K562 (cell line): ENCODE measurements around the gene ACADVL. TPM values are rescaled to one million over a fixed set of nuclear protein-coding genes. Genes with fewer than 3 reads are reported as not detected.

Experiments used
- ATAC-seq: fragments of 200-7000 bp; cut with Tn5 transposase; 3 replicates; pipeline ENCODE4 v1.9.1; 2020; ENCODE audit warnings: moderate library complexity
- BruUV-seq: library from RNA; stranded (reverse); fragments of 400-500 nt; replicated peaks from 2 replicates; lab custom pipeline; 2021; lab: Mats Ljungman, UMichigan
- CTCF ChIA-PET: fragments of 300-600 bp; formaldehyde crosslinking; extraction: SDS; loops from one replicate; lab custom pipeline; 2021; ENCODE audit warnings: low intra/inter-chr PET ratio; lab: Yijun Ruan, JAX
- POLR2A ChIA-PET: fragments of 300-600, 350-650 bp; sonication (Branson Sonifier 250); formaldehyde crosslinking; extraction: SDS; loops from one replicate; lab custom pipeline; 2021; ENCODE audit warnings: antibody characterized with exemption, inconsistent platforms; lab: Yijun Ruan, JAX
- DNase-seq, 4 experiments: peaks; one replicate each; pipeline versions ENCODE4 v3.0.0 to v3.0.0-alpha.2; 2011 to 2018; ENCODE audit warnings: low spot score in 3 of 4, mixed read lengths in 3 of 4; ENCODE audit errors: extremely low read depth in 1 of 4
- FAIRE-seq: peaks from 2 replicates; lab custom pipeline; 2011; peaks lifted over from hg19 to GRCh38; lab: Jason Lieb, UNC
- H2AFZ ChIP-seq: 2 replicates; pipeline ENCODE4 v1.6.0; 2011; ENCODE audit warnings: low read depth, low read length, control low read depth, inconsistent platforms
- H3K27ac ChIP-seq: fragments of 200-600 bp; 3 replicates; pipeline ENCODE4 v1.8.0; 2011; ENCODE audit warnings: low read depth, mild to moderate bottlenecking, control low read depth, inconsistent platforms, low read length, moderate library complexity, mixed read lengths; ENCODE audit errors: extremely low read depth
- H3K27me3 ChIP-seq, 2 experiments: fragments of 300-600 bp in 1 of 2; 2 replicates in 1 of 2; 3 replicates in 1 of 2; pipeline versions ENCODE4 v1.6.0 to v1.8.0; 2011; ENCODE audit warnings: inconsistent platforms in 2 of 2, low read length in 2 of 2, mild to moderate bottlenecking in 1 of 2, mixed read lengths in 1 of 2, moderate library complexity in 1 of 2; ENCODE audit not compliant: control insufficient read depth in 2 of 2, insufficient read depth in 2 of 2
- H3K36me3 ChIP-seq: fragments of 300-600 bp; 3 replicates; pipeline ENCODE4 v1.8.0; 2011; ENCODE audit warnings: mild to moderate bottlenecking, low read length, inconsistent platforms; ENCODE audit not compliant: control insufficient read depth, insufficient read depth
- H3K4me1 ChIP-seq, 2 experiments: fragments of 200-600 bp in 1 of 2; replicated peaks in 1 of 2; 2 replicates in 1 of 2; 3 replicates in 1 of 2; pipeline versions ENCODE4 v1.5.1 to v1.8.0; 2011; ENCODE audit warnings: inconsistent platforms in 2 of 2, low read length in 2 of 2, mild to moderate bottlenecking in 1 of 2, mixed read lengths in 1 of 2, moderate library complexity in 1 of 2; ENCODE audit not compliant: control insufficient read depth in 2 of 2, insufficient read depth in 2 of 2
- H3K4me2 ChIP-seq: 2 replicates; pipeline ENCODE4 v1.6.1; 2011; ENCODE audit warnings: low read length, control low read depth, inconsistent platforms, mixed read lengths; ENCODE audit not compliant: insufficient read depth
- H3K4me3 ChIP-seq: fragments of 200-600 bp; sonication (generic), shearing (Covaris generic); 2 replicates; pipeline ENCODE4 v1.5.1; 2016; ENCODE audit warnings: control low read depth, inconsistent platforms
- H3K79me2 ChIP-seq: fragments of 200-600 bp; 3 replicates; pipeline ENCODE4 v1.8.0; 2011; ENCODE audit warnings: low read length, inconsistent platforms; ENCODE audit not compliant: control insufficient read depth, insufficient read depth
- H3K9ac ChIP-seq, 2 experiments: 2 replicates each; pipeline versions ENCODE4 v1.6.0 to v1.6.1; 2011; ENCODE audit warnings: low read depth in 2 of 2, low read length in 2 of 2, control low read depth in 1 of 2, inconsistent platforms in 1 of 2, mild to moderate bottlenecking in 1 of 2, mixed read lengths in 1 of 2; ENCODE audit not compliant: insufficient read depth in 1 of 2
- H3K9me1 ChIP-seq: one replicate; pipeline ENCODE4 v1.6.0; 2011; ENCODE audit warnings: inconsistent platforms, mild to moderate bottlenecking, low read length, moderate library complexity; ENCODE audit not compliant: control insufficient read depth, insufficient read depth
- H3K9me3 ChIP-seq: replicated peaks from 2 replicates; pipeline ENCODE4 v1.5.1; 2011; ENCODE audit warnings: low read depth, low read length, inconsistent platforms; ENCODE audit not compliant: control insufficient read depth, insufficient read depth
- H4K20me1 ChIP-seq: replicated peaks from 2 replicates; pipeline ENCODE4 v1.6.1; 2011; ENCODE audit warnings: low read length, inconsistent platforms, mixed read lengths; ENCODE audit not compliant: control insufficient read depth, insufficient read depth
- EHMT2 ChIP-seq: fragments of 450-650 bp; IDR thresholded peaks from 2 replicates; pipeline ENCODE4 v1.6.1; 2018; ENCODE audit warnings: antibody characterized with exemption
- KLF16 ChIP-seq: IDR thresholded peaks from 2 replicates; pipeline ENCODE4 v1.6.1; 2016; ENCODE audit warnings: antibody characterized with exemption
- NEUROD1 ChIP-seq: fragments of 150-350 bp; IDR thresholded peaks from 2 replicates; pipeline ENCODE4 v1.6.1; 2014; ENCODE audit warnings: borderline replicate concordance, low read length, low read depth; ENCODE audit not compliant: partially characterized antibody
- NR4A1 ChIP-seq, 2 experiments: fragments of 250-450 bp in 1 of 2; fragments of 450-650 bp in 1 of 2; sonication (Bioruptor Pico) in 1 of 2; IDR thresholded peaks; 2 replicates each; pipeline versions ENCODE4 v1.4.0 to v1.6.1; 2016 to 2020; ENCODE audit warnings: mild to moderate bottlenecking in 2 of 2, missing compliant biosample characterization in 1 of 2, missing genetic modification characterization in 1 of 2, moderate library complexity in 1 of 2
- TEAD1 ChIP-seq, 2 experiments: fragments of 450-650 bp in 1 of 2; sonication (generic) in 1 of 2; formaldehyde crosslinking; IDR thresholded peaks; 2 replicates each; pipeline versions ENCODE4 v1.4.0 to v1.8.0; 2020 to 2022; ENCODE audit warnings: mild to moderate bottlenecking in 2 of 2, missing genetic modification reagents in 1 of 2
- ZNF561 ChIP-seq: fragments of 450-650 bp; formaldehyde crosslinking; conservative IDR thresholded peaks from 2 replicates; pipeline ENCODE4 v1.4.0; 2020; ENCODE audit warnings: mild to moderate bottlenecking, moderate library complexity
- WGBS: fragments of 100-300 bp; shearing (Covaris generic); methylation state at CpG from one replicate; pipeline ENCODE4 v1.1.6; 2016; ENCODE audit warnings: low coverage, mixed read lengths; ENCODE audit not compliant: insufficient coverage; ENCODE audit errors: missing lambda C conversion rate; 5-methylcytosine and 5-hydroxymethylcytosine counted together
- in situ Hi-C: fragments of 300-500 bp; cut with MboI; formaldehyde crosslinking; loops from 4 replicates; pipeline ENCODE4 v1.15.0; 2018; ENCODE audit warnings: inconsistent platforms, mixed read lengths
- intact Hi-C: fragments of 100-400 bp; cut with micrococcal nuclease; formaldehyde crosslinking; loops from 2 replicates; pipeline ENCODE4 v1.14.2; 2022
- polyA plus RNA-seq, 8 experiments: library from polyadenylated mRNA; depleted of rRNA in 4 of 8; stranded (reverse) in 5 of 8; unstranded in 3 of 8; fragments of >200 nt; fragmentation: Nextera tagmentation in 2 of 8; fragmentation: Illumina TruSeq in 1 of 8; extraction: Ambion mirVana in 2 of 8; extraction: Trizol in 1 of 8; gene quantifications; 2 replicates each; pipeline versions ENCODE4 v1.2.1 to v1.2.3, GENCODE V29; 2011 to 2014; ENCODE audit warnings: inconsistent platforms in 1 of 8, missing spikeins in 1 of 8
- total RNA-seq, 7 experiments: library from RNA; depleted of rRNA in 6 of 7; stranded (reverse); fragments of >200 nt in 6 of 7; fragmentation: Illumina TruSeq in 2 of 7; extraction: Trizol in 2 of 7; gene quantifications; 2 replicates each; pipeline versions ENCODE4 v1.2.1 to v1.2.3, GENCODE V29; 2011 to 2021; ENCODE audit warnings: low replicate concordance in 1 of 7
- TF ChIP-seq, protein P1 (sequence below), 2 experiments: fragments of 450-650 bp in 1 of 2; sonication (generic) in 1 of 2; formaldehyde crosslinking in 1 of 2; IDR thresholded peaks in 1 of 2; conservative IDR thresholded peaks in 1 of 2; 2 replicates each; pipeline versions ENCODE4 v1.6.1 to v1.8.1; 2016 to 2023; ENCODE audit warnings: mild to moderate bottlenecking in 2 of 2, moderate library complexity in 2 of 2, inconsistent platforms in 1 of 2, missing genetic modification reagents in 1 of 2

The ACADVL gene
- total and polyA plus RNA-seq, 9 of the 15 experiments (the other 6 are each of a cell fraction or from before 2014, with no cell fraction given): 25.5 to 449 (median 214) TPM

GRCh38 chr17:7211491-7212273, 8.1 kb upstream of the ACADVL start:
- Histone ChIP-seq H3K27me3 (no peaks in the 10 kb centered on the region), H3K4me2 (no peak overlapping the region), H3K9me3 (no peaks in the 10 kb centered on the region), H2AFZ (no peak overlapping the region), H3K4me3 (no peak overlapping the region), H4K20me1 (no peaks in the 10 kb centered on the region; the same call in 1 of the 2 replicates), H3K9me1 (no peaks in the 10 kb centered on the region), H3K79me2 (peaks cover 28% of the 10 kb centered on the region; the same call in 2 of the 3 replicates), H3K4me1 (peaks cover 21 to 40% of the 10 kb centered on the region in 2 experiments; a peak in 4 of 5 replicates), H3K9ac (no peak overlapping the region), H3K36me3 (no peaks in the 10 kb centered on the region), H3K27ac (no peak overlapping the region)
- no TSS peak for BruUV-seq
- ChIA-PET POLR2A (no interaction called here), CTCF (no interaction called here)
- DNase-seq (no peak), ATAC-seq (no peak), FAIRE-seq (no peak)
- WGBS: 89% methylated on average over 17 of the region's 37 CpGs
- TF ChIP-seq TEAD1 (CRISPR knock-in tag; IDR thresholded peaks at IDR 0.05) (no peak), ZNF561 (CRISPR knock-in tag) (no peak), EHMT2 (no peak)
- intact Hi-C loops (no loop called here), in situ Hi-C loops (no loop called here)

GRCh38 chr17:7213895-7214299, 5.8 kb upstream of the ACADVL start:
- no peak for FAIRE-seq
- no peak overlapping the region for H3K9ac ChIP-seq
- peak; percentile 16 for ATAC-seq
- TF ChIP-seq, protein P1, sequence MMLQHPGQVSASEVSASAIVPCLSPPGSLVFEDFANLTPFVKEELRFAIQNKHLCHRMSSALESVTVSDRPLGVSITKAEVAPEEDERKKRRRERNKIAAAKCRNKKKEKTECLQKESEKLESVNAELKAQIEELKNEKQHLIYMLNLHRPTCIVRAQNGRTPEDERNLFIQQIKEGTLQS (IDR thresholded peaks at IDR 0.05): peak; percentile 17; the same call in 1 of the 2 replicates
- TF ChIP-seq, protein P1 (CRISPR knock-in tag; conservative IDR thresholded peaks at IDR 0.05): no peak
- peak; percentile 93 for TF ChIP-seq NEUROD1
- 0 out of 2 replicates have a peak, but pooled peaks have one; percentile 5 for TF ChIP-seq KLF16
- TF ChIP-seq NR4A1 (CRISPR knock-in tag; IDR thresholded peaks at IDR 0.05): no peak
- TF ChIP-seq NR4A1 (tag; IDR thresholded peaks at IDR 0.05): no peak

More at GRCh38 chr17:7213895-7214299, 5.8 kb upstream of the ACADVL start:
- H3K79me2 ChIP-seq: peaks cover 32% of the 10 kb centered on the region; the same call in 2 of the 3 replicates
- H3K4me2 ChIP-seq: peak overlapping the region; percentile 56
- H3K4me3 ChIP-seq: peak overlapping the region; percentile 2; the same call in 1 of the 2 replicates
- BruUV-seq: no TSS peak
- no peak overlapping the region; the same call in 2 of the 3 replicates for H3K27ac ChIP-seq
- H2AFZ ChIP-seq: no peak overlapping the region
- no peaks in the 10 kb centered on the region for H3K27me3 ChIP-seq
- intact Hi-C loops (no loop called here), in situ Hi-C loops (no loop called here)
- WGBS: 9% methylated on average over 14 of the region's 15 CpGs
- H3K9me3 ChIP-seq: no peaks in the 10 kb centered on the region
- peaks cover 28 to 38% of the 10 kb centered on the region in 2 experiments for H3K4me1 ChIP-seq
- ChIA-PET POLR2A (interaction anchor here (0.6 to 1.3 kb wide), 2 partner anchors 29 to 436 kb away, joined by 3 to 4 read pairs; partner anchors contain the start of gene GABARAP), CTCF (no interaction called here)
- no peaks in the 10 kb centered on the region for H3K36me3 ChIP-seq
- H4K20me1 ChIP-seq: no peaks in the 10 kb centered on the region; the same call in 1 of the 2 replicates
- no peaks in the 10 kb centered on the region for H3K9me1 ChIP-seq
- peak; percentile 66 to 80 (median 74) for DNase-seq
